Chondrocyte (in vitro differentiated cells): Measurements from ENCODE around the gene RABGAP1L. TPM values are rescaled to one million over a fixed set of nuclear protein-coding genes. Genes with fewer than 3 reads are reported as not detected.

Experiments
- DNase-seq: peaks from one replicate; pipeline ENCODE4 v3.0.0; 2021; ENCODE audit warnings: mixed read lengths, low spot score
- H3K27ac Mint-ChIP-seq: one replicate; pipeline ENCODE4 v1.8.0; 2021; ENCODE audit warnings: mild to moderate bottlenecking, moderate library complexity, mixed read lengths; ENCODE audit not compliant: unreplicated experiment
- H3K27me3 Mint-ChIP-seq: 2 replicates; pipeline ENCODE4 v1.8.0; 2021; ENCODE audit warnings: low read depth, mixed read lengths
- H3K36me3 Mint-ChIP-seq: 2 replicates; pipeline ENCODE4 v1.8.0; 2021; ENCODE audit warnings: low read depth, mixed read lengths
- H3K4me1 Mint-ChIP-seq: 2 replicates; pipeline ENCODE4 v1.8.0; 2021; ENCODE audit warnings: low read depth, mild to moderate bottlenecking, mixed read lengths
- H3K4me3 Mint-ChIP-seq: one replicate; pipeline ENCODE4 v1.8.0; 2021; ENCODE audit warnings: mild to moderate bottlenecking, moderate library complexity, mixed read lengths; ENCODE audit not compliant: unreplicated experiment
- H3K9me3 Mint-ChIP-seq: 2 replicates; pipeline ENCODE4 v1.8.0; 2021; ENCODE audit warnings: low read depth, mixed read lengths
- CTCF ChIP-seq: fragments of 200-600 bp; sonication (generic); IDR thresholded peaks from 2 replicates; pipeline ENCODE4 v1.5.0; 2021; ENCODE audit warnings: antibody characterized with exemption, mild to moderate bottlenecking, moderate library complexity
- total RNA-seq: library from RNA; stranded (reverse); gene quantifications from 3 replicates; pipeline ENCODE4 v1.2.1, GENCODE V29; 2021

RABGAP1L gene
- total RNA-seq, 1 donor from 2014 or later = 27.1 TPM

- H3K27ac Mint-ChIP-seq = no peak overlapping the region
- no peaks in the 10 kb centered on the region for H3K27me3 Mint-ChIP-seq
- TF ChIP-seq CTCF = no peak
- no peaks in the 10 kb centered on the region for H3K36me3 Mint-ChIP-seq
- no peaks in the 10 kb centered on the region for H3K9me3 Mint-ChIP-seq
- no peak overlapping the region for H3K4me3 Mint-ChIP-seq
- peaks cover 23% of the 10 kb centered on the region for H3K4me1 Mint-ChIP-seq
- no peak for DNase-seq
Measured at GRCh38 chr1:174949061-174949460, 789.7 kb downstream of the RABGAP1L start.

- Mint-ChIP-seq H3K27me3 (no peaks in the 10 kb centered on the region), H3K27ac (no peak overlapping the region), H3K9me3 (no peaks in the 10 kb centered on the region), H3K36me3 (no peaks in the 10 kb centered on the region), H3K4me1 (peaks cover 28% of the 10 kb centered on the region), H3K4me3 (no peak overlapping the region)
- DNase-seq = no peak
- no peak for TF ChIP-seq CTCF
Measured at GRCh38 chr1:174949645-174950044, 790.3 kb downstream of the RABGAP1L start.

GRCh38 chr1:174953285-174954072 is 794.2 kb downstream of the RABGAP1L start:
- Mint-ChIP-seq H3K4me3 (no peak overlapping the region), H3K27ac (peak overlapping the region; percentile 23), H3K27me3 (no peaks in the 10 kb centered on the region), H3K36me3 (no peaks in the 10 kb centered on the region), H3K4me1 (peaks cover 24% of the 10 kb centered on the region), H3K9me3 (no peaks in the 10 kb centered on the region)
- no peak for DNase-seq
- TF ChIP-seq CTCF = no peak

- no peak for DNase-seq
- Mint-ChIP-seq H3K27ac (peak overlapping the region; percentile 75), H3K27me3 (no peaks in the 10 kb centered on the region), H3K4me1 (peaks cover 24% of the 10 kb centered on the region), H3K4me3 (no peak overlapping the region), H3K36me3 (no peaks in the 10 kb centered on the region), H3K9me3 (no peaks in the 10 kb centered on the region)
- TF ChIP-seq CTCF = no peak
Measured at GRCh38 chr1:174954073-174954460, 794.7 kb downstream of the RABGAP1L start.

GRCh38 chr1:174954671-174955669 is 795.6 kb downstream of the RABGAP1L start:
- H3K27me3 Mint-ChIP-seq = no peaks in the 10 kb centered on the region
- no peak for TF ChIP-seq CTCF
- no peak overlapping the region for H3K4me3 Mint-ChIP-seq
- H3K27ac Mint-ChIP-seq = peak overlapping the region; percentile 75
- H3K4me1 Mint-ChIP-seq = peaks cover 24% of the 10 kb centered on the region
- no peak for DNase-seq
- no peaks in the 10 kb centered on the region for H3K9me3 Mint-ChIP-seq
- H3K36me3 Mint-ChIP-seq = no peaks in the 10 kb centered on the region
